HFF-Myc (cell line): ENCODE results near the gene STXBP6.

ENCODE experiments used
- DNase-seq: peaks from one replicate; pipeline ENCODE4 v3.0.0-alpha.2; 2011; ENCODE audit warnings: low read depth; ENCODE audit errors: extremely low read depth
- H3K4me3 ChIP-seq: replicated peaks from 2 replicates; pipeline ENCODE4 v1.5.1; 2011; ENCODE audit warnings: low read depth, mild to moderate bottlenecking, control low read depth, low read length
- TF ChIP-seq, protein P1 (sequence below): IDR thresholded peaks from 2 replicates; pipeline ENCODE4 v1.5.1; 2012; ENCODE audit warnings: mild to moderate bottlenecking, low read depth, low read length, control low read depth; ENCODE audit errors: missing control alignments

STXBP6 gene

DNA sequence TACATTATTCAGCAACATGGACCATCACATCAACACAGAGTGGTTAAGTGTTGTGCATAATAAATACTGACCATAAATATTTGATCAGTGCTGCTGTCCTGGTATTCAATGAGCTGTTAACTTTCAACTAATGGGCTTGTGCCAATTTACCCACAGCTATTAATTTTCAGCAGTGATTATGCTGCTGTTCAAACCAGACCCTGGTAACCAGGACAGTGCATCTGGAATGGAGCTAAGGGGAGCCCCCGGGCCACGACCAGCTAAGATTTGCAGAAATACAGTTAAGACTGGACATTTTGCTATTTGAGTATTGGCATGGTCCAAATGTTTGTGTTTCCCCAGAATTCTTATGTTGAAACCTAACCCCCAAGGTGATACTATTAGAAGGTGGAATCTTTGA lies 235.6 kb downstream of the STXBP6 start:
- TF ChIP-seq, protein P1, sequence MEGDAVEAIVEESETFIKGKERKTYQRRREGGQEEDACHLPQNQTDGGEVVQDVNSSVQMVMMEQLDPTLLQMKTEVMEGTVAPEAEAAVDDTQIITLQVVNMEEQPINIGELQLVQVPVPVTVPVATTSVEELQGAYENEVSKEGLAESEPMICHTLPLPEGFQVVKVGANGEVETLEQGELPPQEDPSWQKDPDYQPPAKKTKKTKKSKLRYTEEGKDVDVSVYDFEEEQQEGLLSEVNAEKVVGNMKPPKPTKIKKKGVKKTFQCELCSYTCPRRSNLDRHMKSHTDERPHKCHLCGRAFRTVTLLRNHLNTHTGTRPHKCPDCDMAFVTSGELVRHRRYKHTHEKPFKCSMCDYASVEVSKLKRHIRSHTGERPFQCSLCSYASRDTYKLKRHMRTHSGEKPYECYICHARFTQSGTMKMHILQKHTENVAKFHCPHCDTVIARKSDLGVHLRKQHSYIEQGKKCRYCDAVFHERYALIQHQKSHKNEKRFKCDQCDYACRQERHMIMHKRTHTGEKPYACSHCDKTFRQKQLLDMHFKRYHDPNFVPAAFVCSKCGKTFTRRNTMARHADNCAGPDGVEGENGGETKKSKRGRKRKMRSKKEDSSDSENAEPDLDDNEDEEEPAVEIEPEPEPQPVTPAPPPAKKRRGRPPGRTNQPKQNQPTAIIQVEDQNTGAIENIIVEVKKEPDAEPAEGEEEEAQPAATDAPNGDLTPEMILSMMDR: no peak
- no peak for DNase-seq
- no peak overlapping the region for H3K4me3 ChIP-seq

DNA sequence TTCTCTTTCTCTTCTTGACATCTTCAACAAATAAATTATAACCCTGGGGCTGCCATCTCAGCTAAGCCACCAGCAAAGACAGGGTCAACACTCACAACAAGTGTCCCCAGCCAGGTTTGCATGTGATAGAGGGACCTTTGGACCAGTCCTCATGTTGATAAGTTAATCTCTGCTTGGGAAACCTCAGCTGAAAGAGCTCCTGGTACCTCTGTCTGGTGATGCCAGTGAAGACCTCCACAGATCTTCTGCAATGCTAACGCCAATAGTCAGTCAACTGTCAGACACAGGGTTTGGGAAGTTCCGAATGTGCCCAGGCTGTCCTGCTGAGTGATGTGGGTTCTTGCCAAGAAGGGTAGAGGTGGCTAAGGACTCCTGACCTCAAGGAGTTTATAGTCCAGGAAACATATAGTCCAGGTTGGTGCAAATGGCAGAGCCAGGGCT lies 236.1 kb downstream of the STXBP6 start:
- no peak for DNase-seq
- TF ChIP-seq, protein P1: no peak
- no peak overlapping the region for H3K4me3 ChIP-seq

DNA sequence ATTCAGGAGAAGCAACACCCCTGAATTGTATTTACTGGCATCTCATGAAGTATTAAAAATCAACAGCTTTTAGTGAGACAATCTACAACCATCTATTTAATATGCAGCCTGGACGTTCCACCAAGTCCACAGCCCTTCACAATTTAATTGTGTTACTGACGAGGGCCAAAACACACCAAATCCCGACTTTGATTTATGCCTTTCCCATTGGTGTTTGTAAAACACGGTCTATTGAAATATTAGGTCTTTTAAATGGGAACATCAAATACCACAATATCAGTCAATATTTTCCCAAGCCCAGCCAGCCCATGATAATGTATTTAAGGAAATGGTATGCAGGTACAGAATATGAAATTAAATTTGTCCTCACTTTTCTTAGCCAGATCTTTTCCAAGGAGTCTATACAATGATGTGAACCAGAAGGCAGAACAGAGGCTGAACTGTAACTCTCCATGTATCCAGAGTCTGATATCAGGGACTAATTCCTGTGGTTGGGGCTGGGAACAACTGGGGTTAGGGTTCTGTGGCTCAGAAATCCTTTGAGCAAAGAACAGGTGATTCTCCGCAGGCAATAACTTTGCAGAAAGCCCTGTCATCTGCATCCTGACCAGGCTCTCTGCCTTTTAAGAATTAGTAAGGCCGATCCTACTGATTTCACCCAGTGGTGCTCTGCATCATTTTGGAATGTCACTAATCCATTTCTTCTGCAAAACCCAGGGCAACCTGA lies 236.7 kb downstream of the STXBP6 start:
- TF ChIP-seq, protein P1: no peak
- H3K4me3 ChIP-seq: no peak overlapping the region
- no peak for DNase-seq

DNA sequence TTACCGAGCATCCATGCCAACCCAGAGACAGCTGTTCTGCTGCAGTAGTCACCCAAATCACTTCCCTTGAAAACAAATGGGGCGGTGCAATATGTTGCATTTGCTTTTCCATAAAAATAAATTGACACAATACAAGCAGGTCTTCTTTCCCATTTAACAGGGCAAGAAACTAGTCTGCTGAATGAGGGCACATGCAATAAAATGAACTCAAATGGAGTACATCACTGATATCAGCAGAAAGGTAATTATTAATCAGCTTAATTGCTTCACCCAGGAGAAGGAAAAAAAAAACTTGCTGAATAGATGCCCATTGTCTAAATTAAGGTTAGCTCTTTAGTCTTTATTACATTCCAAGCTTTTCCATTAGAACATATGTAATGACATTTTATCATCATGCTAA lies 240.8 kb downstream of the STXBP6 start:
- TF ChIP-seq, protein P1: no peak
- no peak overlapping the region for H3K4me3 ChIP-seq
- DNase-seq: no peak

DNA sequence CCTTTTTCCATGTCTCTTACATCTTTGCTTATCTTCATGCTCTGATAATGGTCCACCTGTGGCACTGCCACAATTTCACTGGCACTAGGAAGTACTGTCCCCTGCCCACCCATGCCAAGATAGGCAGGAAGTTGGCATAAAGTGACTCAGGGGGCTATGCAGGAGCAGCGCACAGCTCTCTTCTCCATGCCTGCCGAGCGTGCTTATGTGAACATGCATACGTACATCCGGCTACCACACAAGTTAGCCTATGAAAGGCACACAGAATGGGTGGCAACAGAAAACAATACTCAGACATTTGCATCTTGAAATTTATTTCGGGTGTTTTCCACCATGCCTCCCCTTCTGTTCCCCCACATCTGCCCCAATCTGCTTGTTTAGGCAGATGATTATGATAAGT lies 241.5 kb downstream of the STXBP6 start:
- no peak for DNase-seq
- H3K4me3 ChIP-seq: no peak overlapping the region
- TF ChIP-seq, protein P1: no peak

DNA sequence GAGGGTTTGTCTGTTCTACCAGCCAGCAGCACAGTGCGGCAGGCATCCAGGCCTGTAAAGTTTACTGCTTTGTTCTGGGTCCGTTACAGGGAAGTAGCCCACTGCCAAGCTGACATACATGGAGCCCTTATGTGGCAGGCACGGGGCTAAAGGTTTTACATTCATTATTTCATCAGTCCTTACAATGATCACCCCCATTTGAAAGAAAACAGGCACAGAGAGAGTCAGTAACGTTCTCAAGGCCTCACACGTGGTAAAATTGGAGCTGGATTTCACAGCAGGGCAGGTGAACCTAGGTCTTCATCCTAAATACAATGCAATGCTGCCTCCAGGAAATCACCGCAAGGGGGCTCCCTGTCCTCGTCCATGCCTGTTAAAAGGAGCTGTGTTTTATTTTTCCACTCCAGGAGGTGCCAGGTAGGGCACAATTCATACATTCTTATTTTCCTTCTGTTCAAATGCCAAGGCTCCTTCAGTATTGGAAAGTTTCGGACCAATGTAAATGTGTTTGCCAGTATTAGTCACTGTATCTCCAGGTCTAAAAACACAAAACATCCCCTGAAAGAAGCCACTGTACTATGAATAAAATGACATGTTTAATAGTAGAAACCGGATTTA lies 243.8 kb downstream of the STXBP6 start:
- TF ChIP-seq, protein P1: peak; percentile 71
- DNase-seq: peak; percentile 14
- no peak overlapping the region for H3K4me3 ChIP-seq
